ENCODE data around the gene OR52N2. TPM values are rescaled to one million over a fixed set of nuclear protein-coding genes. Genes with fewer than 3 reads are reported as not detected.

OR52N2 gene
- total RNA-seq: not detected

DNA sequence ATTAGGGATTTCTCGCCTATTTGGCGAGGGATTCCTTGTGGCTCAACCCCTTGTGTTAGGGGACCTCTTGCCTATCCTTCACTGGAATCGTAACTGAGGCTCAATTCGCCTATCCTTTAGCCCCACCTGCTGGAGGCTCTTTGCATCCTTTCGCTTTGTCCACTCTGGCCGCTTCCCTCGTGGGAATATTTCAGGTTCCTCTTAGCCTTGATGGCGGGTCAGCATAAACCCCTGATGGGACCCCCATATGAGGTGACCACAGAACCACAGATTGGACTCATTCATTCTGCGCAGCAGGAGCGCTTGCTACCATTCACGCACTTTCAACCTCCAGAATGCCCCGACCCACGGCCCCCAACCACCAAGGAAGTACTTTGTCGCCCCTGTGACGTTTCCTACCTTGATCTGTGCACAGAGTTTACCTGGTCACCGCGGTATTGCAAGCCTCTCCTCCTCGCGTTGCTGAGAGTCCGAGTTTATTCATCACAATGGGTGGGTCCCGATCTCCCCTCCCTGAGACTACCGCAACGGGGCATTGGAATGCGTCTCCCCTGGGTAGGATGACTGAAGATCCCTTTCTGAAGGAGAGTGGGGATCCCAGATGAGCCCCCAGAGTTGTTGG lies at the start of gene OR52N2:
TSS of gene OR52N2 (plus strand) at position 425 of the 622 bp plus-strand sequence. CDS start 11,412 bp downstream, outside the sequence.
- DNase-seq: peak; percentile 6

GRCh38 chr11:5767056-5767455 lies 41.7 kb upstream of the OR52N2 start:
- DNase-seq: no peak

DNA sequence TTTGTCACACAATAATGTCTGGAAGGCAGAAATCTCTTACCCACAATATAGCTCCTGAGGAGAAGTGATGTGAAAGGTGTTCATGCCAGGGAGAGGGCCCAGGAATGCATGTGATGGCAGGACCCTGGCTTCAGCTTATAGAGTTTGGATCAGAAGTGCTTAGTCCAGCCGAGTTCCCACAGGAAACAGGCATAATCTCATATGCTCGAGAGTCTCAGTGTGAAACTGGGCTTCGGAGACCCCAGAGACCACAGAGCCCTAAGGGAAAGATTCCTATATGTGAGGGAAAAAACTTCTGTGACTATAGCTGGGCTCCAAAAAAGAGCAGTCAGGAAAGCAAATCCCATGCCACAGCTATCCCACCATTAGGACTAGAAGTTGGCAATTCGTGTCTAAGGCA lies 25.5 kb upstream of the OR52N2 start, which contains the start of gene OR52N5:
TSS of gene OR52N5 (minus strand) at position 101 of the 400 bp plus-strand sequence. CDS start 4,721 bp downstream, outside the sequence.
- DNase-seq: no peak

- DNase-seq: no peak
Measured at GRCh38 chr11:5791165-5791564, 17.6 kb upstream of the OR52N2 start, which contains the start of gene OR52N1. Gene OR52N1, minus strand, starts transcription at chr11:5791265. Its CDS starts 2,449 bp downstream, at chr11:5788816.

DNA sequence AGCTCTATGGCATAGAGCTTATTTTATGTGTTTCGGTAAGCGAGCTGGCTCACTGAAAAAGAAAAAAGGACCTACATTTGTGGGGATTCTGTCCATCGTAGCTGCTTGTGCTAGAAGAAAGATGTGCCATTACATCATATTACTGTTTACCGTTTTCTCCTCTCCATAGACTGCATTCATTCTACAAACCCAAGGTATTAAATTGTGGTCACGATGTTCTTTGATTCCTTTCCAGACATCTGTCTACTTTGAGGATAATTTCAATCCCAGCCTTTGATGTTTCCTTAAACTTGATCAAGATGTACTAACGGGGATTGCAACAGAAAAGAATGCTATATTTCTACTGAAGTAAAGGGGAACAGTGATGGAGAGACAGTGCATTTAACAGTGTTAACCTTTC lies 12.2 kb upstream of the OR52N2 start:
- DNase-seq: no peak

DNA sequence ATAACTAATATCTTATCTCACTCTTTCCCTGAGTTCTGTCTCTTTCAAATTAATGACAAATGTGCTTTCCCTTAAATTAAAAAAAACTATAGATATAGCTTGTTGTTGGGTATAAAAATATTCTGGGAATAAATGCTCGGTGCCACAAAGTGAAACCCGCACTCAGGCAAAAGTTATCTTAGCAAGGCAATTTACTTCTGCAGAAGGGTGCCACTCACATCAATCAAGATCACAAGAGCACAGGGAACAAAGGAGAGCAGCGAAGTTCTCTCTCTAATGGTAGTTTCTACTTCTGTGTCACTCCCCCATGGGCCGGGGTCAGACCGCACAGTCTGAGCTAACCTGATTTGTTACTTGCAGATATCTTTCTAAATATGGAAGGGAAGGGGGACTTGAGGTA lies 4.7 kb upstream of the OR52N2 start:
- no peak for DNase-seq

DNA sequence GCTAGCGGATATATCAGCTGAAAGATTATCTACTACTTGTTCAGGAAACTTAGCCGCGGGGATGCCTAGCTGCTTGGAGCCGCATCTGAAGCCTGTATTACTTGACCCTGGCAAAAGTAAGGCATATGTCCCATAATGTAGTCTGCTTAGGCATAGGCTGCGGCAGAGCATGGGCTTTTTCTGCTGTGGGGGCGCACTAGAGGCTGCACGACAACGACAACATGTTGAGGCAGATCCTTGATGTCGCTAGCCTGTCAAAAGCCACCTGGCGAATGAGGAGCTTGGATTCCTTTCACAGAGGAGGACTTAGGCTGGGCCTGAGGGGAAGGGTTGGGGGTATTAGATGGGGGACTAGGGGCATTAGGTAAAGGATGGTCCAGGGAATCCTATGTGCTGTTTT lies 1.1 kb upstream of the OR52N2 start:
- DNase-seq: no peak

GRCh38 chr11:5809122-5809519 lies 397 bp downstream of the OR52N2 start:
- DNase-seq: no peak

DNA sequence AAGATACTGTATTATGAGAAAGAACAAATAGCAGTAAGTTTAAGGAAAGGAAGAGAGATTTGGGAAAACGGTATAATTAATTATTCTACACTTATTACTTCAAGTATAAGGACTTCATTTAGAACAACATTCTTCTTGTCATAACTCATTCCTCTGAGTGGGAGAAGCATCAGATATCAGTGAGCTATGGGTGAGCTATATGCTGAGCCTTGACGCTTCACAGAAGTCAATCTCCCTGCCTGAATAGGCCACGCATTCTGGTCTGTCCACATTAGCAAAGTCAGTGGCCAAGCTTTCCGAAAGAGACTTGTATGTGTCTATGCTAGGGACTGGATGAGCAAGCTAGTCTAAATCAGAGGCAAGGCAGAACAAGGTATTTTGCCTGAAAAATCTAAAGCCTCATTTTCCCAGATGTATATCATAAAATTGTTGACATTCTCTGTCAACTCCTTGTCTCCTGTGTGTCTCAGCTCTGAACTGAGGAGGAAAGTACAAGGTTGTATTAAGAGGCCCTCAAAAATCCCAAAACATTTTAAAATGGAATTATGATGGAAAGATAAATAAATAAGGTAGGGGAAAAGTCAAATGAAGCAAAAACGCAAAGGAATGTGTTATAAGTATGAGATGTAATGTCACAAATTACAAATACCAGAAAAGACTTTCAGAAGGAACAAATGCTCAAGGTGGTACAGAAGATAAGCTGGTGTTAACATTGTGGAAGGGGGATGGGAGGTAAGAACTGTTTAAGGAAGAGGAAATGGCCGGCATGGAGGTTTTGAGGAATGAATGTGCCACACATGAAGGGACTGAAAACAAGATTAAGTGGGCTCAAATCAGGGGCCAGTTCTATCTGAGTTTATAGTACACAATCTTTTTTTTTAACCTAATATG lies 1.4 kb downstream of the OR52N2 start:
- no peak for DNase-seq

- no peak for DNase-seq
Measured at GRCh38 chr11:5815534-5815933, 6.8 kb downstream of the OR52N2 start.

DNA sequence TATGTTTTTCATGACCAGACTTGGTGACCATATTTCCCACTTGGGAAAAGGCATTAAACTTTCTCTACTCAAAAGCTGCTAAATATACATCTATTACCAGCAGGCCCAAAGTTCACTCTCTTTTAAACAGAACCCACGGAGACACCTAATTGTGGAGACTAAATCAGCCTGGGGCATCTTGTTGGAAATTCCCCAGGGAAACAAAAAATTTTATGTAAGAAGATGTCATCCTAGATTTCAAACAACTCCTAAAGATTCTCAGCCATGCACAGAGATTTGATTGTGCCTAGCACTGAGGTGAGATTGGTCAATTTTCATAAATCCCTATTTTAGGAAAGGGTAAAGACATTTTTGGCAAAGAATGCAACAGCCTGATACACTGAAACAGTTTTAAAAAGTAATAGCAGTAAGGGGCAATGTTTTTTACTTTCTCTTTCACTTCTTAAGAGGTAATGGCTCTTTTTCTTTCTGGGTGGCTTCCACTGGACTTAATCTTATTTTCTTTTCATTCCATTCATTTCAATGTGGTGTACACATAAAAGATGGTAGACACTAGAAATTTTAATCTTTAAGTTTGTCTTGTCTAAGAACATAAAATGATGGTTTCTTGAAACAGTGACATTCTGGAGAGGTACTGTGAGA lies 9.6 kb downstream of the OR52N2 start:
- DNase-seq: no peak

DNA sequence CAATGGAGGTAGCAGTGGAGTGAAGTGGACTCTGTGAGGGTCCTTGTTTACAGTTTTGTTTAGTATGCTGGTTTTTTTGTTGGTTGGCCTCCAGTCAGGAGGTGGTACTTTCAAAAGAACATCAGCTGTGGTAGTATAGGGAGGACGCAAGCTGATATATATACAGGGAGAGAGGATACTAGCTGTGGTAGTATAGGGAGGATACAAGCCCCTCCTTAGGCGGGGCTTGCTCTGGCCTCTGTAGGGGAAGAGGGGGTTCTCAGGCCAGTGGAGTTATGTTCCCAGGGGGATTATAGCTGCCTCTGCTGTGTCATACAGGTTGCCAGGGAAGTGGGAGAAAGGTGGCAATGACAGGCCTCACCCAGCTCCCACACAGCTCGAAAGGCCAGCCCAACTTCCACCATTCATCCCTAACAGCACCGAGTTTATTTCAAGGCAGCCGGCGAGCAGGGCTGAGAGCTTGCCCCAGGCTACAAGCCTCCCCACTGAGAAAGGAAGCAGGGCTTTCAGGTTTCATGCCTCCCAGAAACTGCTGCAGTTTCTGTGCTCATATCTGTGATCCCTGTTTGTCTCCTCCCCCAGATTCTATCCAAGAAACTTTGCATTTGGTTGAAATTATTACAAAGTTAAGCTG lies 22.6 kb downstream of the OR52N2 start:
- no peak for DNase-seq

DNA sequence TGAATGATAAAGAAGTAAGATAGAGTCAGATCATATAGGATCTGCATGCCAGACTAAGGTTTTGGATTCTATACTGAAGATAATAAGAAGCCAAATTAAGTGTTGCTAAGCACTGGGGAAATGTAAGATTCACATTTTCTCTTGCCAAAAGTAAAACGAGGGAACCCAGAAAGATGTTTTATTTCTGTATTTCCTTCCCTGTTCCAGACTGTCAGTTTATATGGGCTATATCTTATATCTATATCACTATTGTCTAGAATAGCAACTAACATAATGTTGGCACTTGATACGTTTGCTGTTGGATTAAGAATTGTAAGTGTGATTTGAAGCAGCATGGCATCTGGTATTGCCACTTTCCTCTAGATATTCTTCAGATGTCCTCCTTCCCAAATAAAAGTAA lies 24.7 kb downstream of the OR52N2 start:
- no peak for DNase-seq

GRCh38 chr11:5837695-5838094 lies 29.0 kb downstream of the OR52N2 start:
- no peak for DNase-seq

DNA sequence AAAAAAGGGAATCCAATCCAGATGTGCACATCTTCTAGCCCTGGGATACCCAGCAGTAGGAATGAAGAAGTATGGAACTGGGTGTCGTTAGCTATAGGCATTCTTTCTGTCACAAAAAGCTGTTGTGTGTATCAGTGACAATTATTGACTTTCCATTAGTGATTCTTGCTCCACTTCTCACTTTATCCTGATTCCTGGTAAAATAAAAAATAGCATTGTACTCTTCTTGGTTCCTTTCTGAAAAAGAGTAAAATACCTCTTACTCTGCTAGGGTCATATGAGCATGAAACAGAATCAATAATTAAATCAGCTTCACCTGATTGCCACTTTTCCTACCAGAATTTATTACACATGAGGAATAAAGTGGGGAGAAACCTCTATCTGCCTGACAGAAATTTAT lies 33.1 kb downstream of the OR52N2 start, which contains the start of gene OR52E6:
TSS of gene OR52E6 (minus strand) at position 101 of the 400 bp plus-strand sequence. CDS start at position 101, 0 bp downstream.
- no peak for DNase-seq

GRCh38 chr11:5846701-5847100 lies 38.0 kb downstream of the OR52N2 start:
- DNase-seq: no peak

DNA sequence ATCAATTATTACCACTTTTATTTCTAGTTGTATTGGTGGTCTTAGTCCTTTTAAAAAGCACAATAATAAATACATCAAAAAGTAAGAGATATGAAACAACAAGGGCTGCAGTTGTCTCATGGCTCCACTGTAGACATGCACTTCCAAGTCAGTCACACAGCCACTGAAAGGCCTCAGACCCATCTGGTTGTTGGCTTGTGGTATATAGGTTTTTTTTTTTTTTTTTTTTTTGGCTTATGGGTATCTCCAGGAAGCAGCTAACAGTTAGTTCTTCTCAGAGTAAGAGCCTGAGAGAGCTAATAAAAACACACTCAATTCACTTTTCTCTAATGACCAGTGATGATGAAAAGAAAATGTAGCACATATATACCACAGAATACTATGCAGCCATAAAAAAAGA lies 39.0 kb downstream of the OR52N2 start:
- no peak for DNase-seq

DNA sequence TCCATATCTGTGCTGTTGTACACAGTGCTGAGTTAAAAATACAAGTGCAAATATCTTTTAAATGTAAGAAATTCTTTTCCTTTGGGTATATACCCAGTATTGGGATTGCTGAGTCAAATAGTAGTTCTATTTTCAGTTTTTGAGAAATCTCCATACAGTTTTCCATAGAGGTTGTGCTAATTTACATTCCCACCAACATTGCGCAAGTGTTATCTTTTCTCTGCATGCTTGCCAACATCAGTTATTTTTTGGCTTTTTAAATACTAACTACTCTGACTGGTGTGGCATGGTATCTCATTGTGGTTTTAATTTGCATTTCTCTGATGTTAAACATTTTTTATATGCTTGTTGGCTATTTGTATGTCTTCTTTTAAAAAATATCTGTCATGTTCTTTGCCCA lies 42.3 kb downstream of the OR52N2 start:
- DNase-seq: no peak

DNA sequence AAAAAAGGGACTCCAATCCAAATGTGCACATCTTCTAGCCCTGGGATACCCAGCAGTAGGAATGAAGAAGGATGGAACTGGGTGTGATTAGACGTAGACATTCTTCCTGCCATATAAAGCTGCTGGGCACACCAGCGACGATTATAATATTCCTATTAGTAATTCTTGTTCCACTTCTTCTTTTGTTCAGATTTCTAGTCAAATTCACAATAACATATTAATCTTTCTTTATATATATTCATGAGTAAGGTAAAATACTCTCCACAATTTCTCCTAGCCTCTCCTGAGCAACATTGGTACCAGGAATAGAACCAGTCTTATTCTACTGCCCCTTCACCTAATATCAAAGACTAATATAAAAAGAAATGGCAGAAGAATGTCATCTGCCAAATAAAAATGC lies 48.9 kb downstream of the OR52N2 start, which contains the start of gene OR52E8:
TSS of gene OR52E8 (minus strand) at position 101 of the 400 bp plus-strand sequence. CDS start at position 101, 0 bp downstream.
- no peak for DNase-seq

DNA sequence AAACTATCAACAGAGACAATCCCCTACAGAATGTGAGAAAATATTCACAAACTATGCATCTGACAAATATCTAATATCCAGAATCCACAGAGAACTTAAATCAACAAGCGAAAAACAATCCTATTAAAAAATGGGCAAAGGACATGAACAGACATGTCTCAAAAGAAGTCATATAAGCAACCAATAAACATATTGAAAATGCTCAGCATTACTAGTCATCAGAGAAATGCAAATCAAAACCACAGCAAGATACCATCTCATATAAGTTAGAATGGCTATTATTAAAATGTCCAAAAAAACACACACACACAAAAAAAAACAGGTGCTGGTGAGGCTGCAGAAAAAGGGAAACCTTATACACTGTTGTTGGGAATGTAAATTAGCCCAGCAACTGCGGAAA lies 57.1 kb downstream of the OR52N2 start:
- no peak for DNase-seq
